ENCODE measurements around the gene ACE.

GRCh38 chr17:63531022-63531965 lies 54.4 kb downstream of the ACE start:
- no peak for TF ChIP-seq CTCF (tag by site-specific recombination; IDR thresholded peaks at IDR 0.05)
- no peak for TF ChIP-seq ZNF530 (tag by site-specific recombination; IDR thresholded peaks at IDR 0.05; ENCODE audit: low read depth)
- no peak for TF ChIP-seq ZNF184 (tag by site-specific recombination; IDR thresholded peaks at IDR 0.05)
- no peak for TF ChIP-seq YY1 (tag by site-specific recombination; IDR thresholded peaks at IDR 0.05)
- no peak for TF ChIP-seq ZFP41 (tag by site-specific recombination; IDR thresholded peaks at IDR 0.05; ENCODE audit: borderline replicate concordance)
- TF ChIP-seq ZNF548 (tag by site-specific recombination; IDR thresholded peaks at IDR 0.05), result no peak
- TF ChIP-seq ZNF26 (tag by site-specific recombination; IDR thresholded peaks at IDR 0.05), result no peak

Measured in HEK293 (cell line).